Amygdala (tissue), 56 donors: ENCODE data around the gene LIMK2.
"Not testable (repeated sequence)": the region's sequence is repeated elsewhere in the genome, so short reads cannot be mapped to it uniquely, and the experiment has no call there.

ENCODE experiments used
- DNase-seq, 56 donors: peaks; one replicate each; lab custom pipeline; 2025; lab: John Stamatoyannopoulos, UW

LIMK2 gene

GRCh38 chr22:31210556-31211421, 1.3 kb upstream of the LIMK2 start:
- no peak for DNase-seq

- no peak for DNase-seq
These were observed 626 bp upstream of the LIMK2 start for GRCh38 chr22:31211482-31211861.

GRCh38 chr22:31212783-31213629, 908 bp downstream of the LIMK2 start:
- no peak for DNase-seq

- no peak for DNase-seq
These were observed 3.0 kb downstream of the LIMK2 start for GRCh38 chr22:31215018-31215535.

GRCh38 chr22:31218565-31219262, 6.6 kb downstream of the LIMK2 start:
- DNase-seq, result no peak

GRCh38 chr22:31221084-31221483, 9.0 kb downstream of the LIMK2 start:
- no peak for DNase-seq

- DNase-seq, result no peak
These were observed 10.6 kb downstream of the LIMK2 start for GRCh38 chr22:31222736-31223135.

GRCh38 chr22:31223786-31224191, 11.7 kb downstream of the LIMK2 start:
- peak in 6 of 56 donors; percentile 2 to 42 (median 6) for DNase-seq

GRCh38 chr22:31224691-31225090, 12.6 kb downstream of the LIMK2 start:
- not testable (repeated sequence) for DNase-seq

- DNase-seq, result no peak
These were observed 15.1 kb downstream of the LIMK2 start for GRCh38 chr22:31227186-31227585.

- peak in 2 of 56 donors; percentile 12 to 14 for DNase-seq
These were observed 17.4 kb downstream of the LIMK2 start for GRCh38 chr22:31229402-31230079.

- peak in 1 of 56 donors; percentile 2 for DNase-seq
These were observed 18.2 kb downstream of the LIMK2 start for GRCh38 chr22:31230155-31230870.

GRCh38 chr22:31230871-31231621, 18.9 kb downstream of the LIMK2 start:
- peak in 25 of 56 donors; percentile 2 to 60 (median 16) for DNase-seq

- DNase-seq, result peak in 1 of 56 donors; percentile 1
These were observed 20.9 kb downstream of the LIMK2 start for GRCh38 chr22:31233001-31233400.

GRCh38 chr22:31235081-31235480, 23.0 kb downstream of the LIMK2 start:
- DNase-seq, result no peak

GRCh38 chr22:31236044-31236443, 23.9 kb downstream of the LIMK2 start:
- DNase-seq, result not testable (repeated sequence)

- no peak for DNase-seq
These were observed 26.0 kb downstream of the LIMK2 start for GRCh38 chr22:31238057-31238456.

GRCh38 chr22:31239771-31240370, 27.8 kb downstream of the LIMK2 start:
- DNase-seq, result no peak
